Fibroblast of lung (primary cell): ENCODE measurements around the gene KIAA1217. TPM values are rescaled to one million over a fixed set of nuclear protein-coding genes. Genes with fewer than 3 reads are reported as not detected.

Experiments
- DNase-seq, 2 donors: peaks; one replicate each; pipeline versions ENCODE4 v3.0.0 to v3.0.0-alpha.2; 2010; ENCODE audit warnings: low read depth in 2 of 2
- H2AFZ ChIP-seq: 2 replicates; pipeline ENCODE4 v1.5.1; 2012; ENCODE audit warnings: low read length, control low read depth, inconsistent platforms
- H3K27ac ChIP-seq: 2 replicates; pipeline ENCODE4 v1.5.1; 2011; ENCODE audit warnings: low read length, control low read depth; ENCODE audit not compliant: insufficient read depth
- H3K27me3 ChIP-seq: 2 replicates; pipeline ENCODE4 v1.5.1; 2011; ENCODE audit warnings: mild to moderate bottlenecking, low read length; ENCODE audit not compliant: control insufficient read depth, insufficient read depth
- H3K36me3 ChIP-seq: 2 replicates; pipeline ENCODE4 v1.5.1; 2011; ENCODE audit warnings: low read length; ENCODE audit not compliant: control insufficient read depth, insufficient read depth
- H3K4me1 ChIP-seq: 2 replicates; pipeline ENCODE4 v1.5.1; 2011; ENCODE audit warnings: low read length; ENCODE audit not compliant: control insufficient read depth, insufficient read depth; ENCODE audit errors: extremely low read depth
- H3K4me2 ChIP-seq: 2 replicates; pipeline ENCODE4 v1.5.1; 2011; ENCODE audit warnings: low read length, control low read depth; ENCODE audit not compliant: insufficient read depth; ENCODE audit errors: extremely low read depth
- H3K4me3 ChIP-seq, 4 experiments: fragments of 200-600 bp in 1 of 4; sonication (generic) in 1 of 4; replicated peaks in 1 of 4; 2 replicates each; pipeline ENCODE4 v1.5.1; 2011 to 2016; ENCODE audit warnings: low read length in 4 of 4, low read depth in 3 of 4, mild to moderate bottlenecking in 3 of 4, control low read depth in 2 of 4, inconsistent platforms in 1 of 4, mixed read lengths in 1 of 4; ENCODE audit not compliant: insufficient read depth in 1 of 4; ENCODE audit errors: control extremely low read depth in 1 of 4
- H3K79me2 ChIP-seq: 2 replicates; pipeline ENCODE4 v1.5.1; 2012; ENCODE audit warnings: mild to moderate bottlenecking, low read length, inconsistent platforms; ENCODE audit not compliant: control insufficient read depth, insufficient read depth
- H3K9ac ChIP-seq: 2 replicates; pipeline ENCODE4 v1.5.1; 2011; ENCODE audit warnings: mild to moderate bottlenecking, low read length, control low read depth; ENCODE audit not compliant: insufficient read depth
- H3K9me3 ChIP-seq: 2 replicates; pipeline ENCODE4 v1.5.1; 2012; ENCODE audit warnings: low read depth, low read length; ENCODE audit not compliant: control insufficient read depth, insufficient read depth
- H4K20me1 ChIP-seq: 2 replicates; pipeline ENCODE4 v1.5.1; 2011; ENCODE audit warnings: low read length; ENCODE audit not compliant: control insufficient read depth, insufficient read depth; ENCODE audit errors: extremely low read depth
- EZH2 ChIP-seq: IDR thresholded peaks from 2 replicates; pipeline ENCODE4 v1.5.1; 2012; ENCODE audit warnings: low read length, control low read depth, mild to moderate bottlenecking; ENCODE audit errors: missing control alignments
- polyA plus RNA-seq, 2 donors: library from polyadenylated mRNA; depleted of rRNA in 1 of 2; stranded (reverse) in 1 of 2; unstranded in 1 of 2; fragments of >200 nt; gene quantifications; 2 replicates each; pipeline ENCODE4 v1.2.1, GENCODE V29; 2011 to 2012; ENCODE audit warnings: missing spikeins in 1 of 2
- total RNA-seq: library from RNA; depleted of rRNA; stranded (reverse); fragments of >200 nt; gene quantifications from 2 replicates; pipeline ENCODE4 v1.2.1, GENCODE V29; 2014
- TF ChIP-seq, protein P1 (sequence below), 2 donors: IDR thresholded peaks in 1 of 2; conservative IDR thresholded peaks in 1 of 2; 1 replicate in 1 of 2; 2 replicates in 1 of 2; pipeline ENCODE4 v1.5.1; 2011 to 2012; ENCODE audit warnings: low read length in 2 of 2, control low read depth in 1 of 2, inconsistent platforms in 1 of 2, low read depth in 1 of 2, mild to moderate bottlenecking in 1 of 2

KIAA1217 gene
- total and polyA plus RNA-seq, 2 donors (not counting 1 experiment from before 2014, with no cell fraction given): 0.92 to 1.5 TPM

DNA sequence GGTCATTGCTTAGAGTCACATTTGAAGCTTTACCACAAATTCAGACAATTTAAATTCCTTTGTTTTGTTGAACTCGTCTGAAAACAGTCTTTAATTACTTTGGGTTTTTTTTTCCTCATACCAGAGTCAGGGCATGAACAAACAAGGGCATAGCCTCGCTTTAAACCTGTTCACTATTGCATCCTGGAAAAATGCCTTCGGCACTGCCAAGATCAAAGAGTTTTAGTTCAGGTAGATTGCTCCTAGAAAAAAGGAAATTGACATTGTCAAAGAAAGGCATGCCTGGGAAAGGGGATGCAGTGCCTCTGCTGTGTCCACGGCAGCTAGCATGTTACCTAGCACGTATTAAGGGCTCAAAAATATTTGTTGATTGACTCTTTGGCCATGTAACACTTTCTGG is 279.7 kb downstream of the KIAA1217 start:
- no peaks in the 10 kb centered on the region for H3K79me2 ChIP-seq
- no peak overlapping the region for H3K4me2 ChIP-seq
- no peak overlapping the region for H2AFZ ChIP-seq
- H3K27ac ChIP-seq: no peak overlapping the region
- no peaks in the 10 kb centered on the region for H3K9me3 ChIP-seq
- TF ChIP-seq, protein P1, sequence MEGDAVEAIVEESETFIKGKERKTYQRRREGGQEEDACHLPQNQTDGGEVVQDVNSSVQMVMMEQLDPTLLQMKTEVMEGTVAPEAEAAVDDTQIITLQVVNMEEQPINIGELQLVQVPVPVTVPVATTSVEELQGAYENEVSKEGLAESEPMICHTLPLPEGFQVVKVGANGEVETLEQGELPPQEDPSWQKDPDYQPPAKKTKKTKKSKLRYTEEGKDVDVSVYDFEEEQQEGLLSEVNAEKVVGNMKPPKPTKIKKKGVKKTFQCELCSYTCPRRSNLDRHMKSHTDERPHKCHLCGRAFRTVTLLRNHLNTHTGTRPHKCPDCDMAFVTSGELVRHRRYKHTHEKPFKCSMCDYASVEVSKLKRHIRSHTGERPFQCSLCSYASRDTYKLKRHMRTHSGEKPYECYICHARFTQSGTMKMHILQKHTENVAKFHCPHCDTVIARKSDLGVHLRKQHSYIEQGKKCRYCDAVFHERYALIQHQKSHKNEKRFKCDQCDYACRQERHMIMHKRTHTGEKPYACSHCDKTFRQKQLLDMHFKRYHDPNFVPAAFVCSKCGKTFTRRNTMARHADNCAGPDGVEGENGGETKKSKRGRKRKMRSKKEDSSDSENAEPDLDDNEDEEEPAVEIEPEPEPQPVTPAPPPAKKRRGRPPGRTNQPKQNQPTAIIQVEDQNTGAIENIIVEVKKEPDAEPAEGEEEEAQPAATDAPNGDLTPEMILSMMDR (conservative IDR thresholded peaks at IDR 0.05 in 1 of 2, IDR thresholded peaks at IDR 0.05 in 1 of 2; ENCODE audit: low read depth in 1 of 2, low read length in 2 of 2): no peak
- no peak for TF ChIP-seq EZH2
- DNase-seq: no peak
- H3K4me3 ChIP-seq: no peak overlapping the region
- H4K20me1 ChIP-seq: no peaks in the 10 kb centered on the region
- no peaks in the 10 kb centered on the region for H3K4me1 ChIP-seq
- no peaks in the 10 kb centered on the region for H3K36me3 ChIP-seq
- no peaks in the 10 kb centered on the region for H3K27me3 ChIP-seq
- H3K9ac ChIP-seq: no peak overlapping the region

DNA sequence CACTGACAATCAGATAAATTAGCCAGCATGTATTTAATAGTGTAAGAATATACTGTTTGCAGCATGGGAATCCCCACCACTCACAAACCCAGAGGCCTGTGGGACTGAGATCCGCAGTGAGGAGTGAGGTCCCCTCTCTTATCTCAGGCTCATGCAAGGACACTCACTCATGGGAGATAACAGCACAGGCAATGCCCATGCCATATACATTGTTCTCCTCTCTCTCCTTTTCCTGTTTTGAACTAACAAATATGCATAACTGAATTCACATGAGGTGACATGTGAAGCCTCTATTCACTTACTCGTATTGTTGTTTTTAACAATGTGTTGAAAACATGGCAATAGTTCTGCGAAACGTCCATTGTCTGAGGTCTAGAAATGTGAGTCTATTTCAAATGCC is 284.2 kb downstream of the KIAA1217 start:
- no peak overlapping the region for H3K9ac ChIP-seq
- no peaks in the 10 kb centered on the region for H3K9me3 ChIP-seq
- TF ChIP-seq, protein P1 (conservative IDR thresholded peaks at IDR 0.05 in 1 of 2, IDR thresholded peaks at IDR 0.05 in 1 of 2; ENCODE audit: low read depth in 1 of 2, low read length in 2 of 2): no peak
- TF ChIP-seq EZH2: no peak
- no peaks in the 10 kb centered on the region for H3K27me3 ChIP-seq
- DNase-seq: no peak
- H3K36me3 ChIP-seq: no peaks in the 10 kb centered on the region
- no peak overlapping the region for H3K27ac ChIP-seq
- H3K4me2 ChIP-seq: no peak overlapping the region
- H2AFZ ChIP-seq: no peak overlapping the region
- no peak overlapping the region for H3K4me3 ChIP-seq
- no peaks in the 10 kb centered on the region for H3K79me2 ChIP-seq
- H3K4me1 ChIP-seq: no peaks in the 10 kb centered on the region
- H4K20me1 ChIP-seq: no peaks in the 10 kb centered on the region

DNA sequence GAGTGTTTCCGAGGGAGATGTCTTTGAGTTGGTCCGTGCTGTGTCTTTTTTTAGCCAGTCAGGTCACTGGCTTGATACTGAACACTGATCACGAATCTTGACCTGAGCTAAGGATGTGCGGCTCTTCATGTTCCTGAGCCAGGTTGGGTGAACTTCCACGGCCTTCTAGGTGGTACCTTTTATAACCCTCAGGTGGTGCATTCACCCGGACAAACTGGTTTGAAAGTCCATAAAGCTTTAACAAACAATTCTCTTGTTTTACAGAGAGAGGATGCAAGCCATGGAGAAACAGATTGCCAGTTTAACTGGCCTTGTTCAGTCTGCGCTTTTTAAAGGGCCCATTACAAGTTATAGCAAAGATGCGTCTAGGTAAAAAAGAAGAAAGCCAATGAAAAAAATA is 285.3 kb downstream of the KIAA1217 start:
- Histone ChIP-seq H3K27me3 (no peaks in the 10 kb centered on the region), H2AFZ (no peak overlapping the region), H3K4me3 (no peak overlapping the region), H3K36me3 (no peaks in the 10 kb centered on the region), H4K20me1 (no peaks in the 10 kb centered on the region), H3K79me2 (no peaks in the 10 kb centered on the region), H3K4me2 (no peak overlapping the region), H3K9ac (no peak overlapping the region), H3K4me1 (no peaks in the 10 kb centered on the region), H3K9me3 (no peaks in the 10 kb centered on the region), H3K27ac (no peak overlapping the region)
- TF ChIP-seq, protein P1 (conservative IDR thresholded peaks at IDR 0.05 in 1 of 2, IDR thresholded peaks at IDR 0.05 in 1 of 2; ENCODE audit: low read depth in 1 of 2, low read length in 2 of 2): no peak
- TF ChIP-seq EZH2: no peak
- DNase-seq: no peak
